ENCODE results near the gene MCC.

- TF ChIP-seq CTCF (IDR thresholded peaks at IDR 0.05; ENCODE audit: poor library complexity) (no peak), EZH2phosphoT487 (IDR thresholded peaks at IDR 0.05; ENCODE audit: low read depth, severe bottlenecking, unreplicated experiment) (no peak)
These were observed 143.0 kb downstream of the MCC start for GRCh38 chr5:113344973-113345940.

Measured in hepatocyte (in vitro differentiated cells).